B cell (primary cell): Measurements from ENCODE around the gene ABHD16A. TPM values are rescaled to one million over a fixed set of nuclear protein-coding genes. Genes with fewer than 3 reads are reported as not detected.

Experiments used
- ATAC-seq: fragments of 200-7000 bp; cut with Tn5 transposase; one replicate; pipeline ENCODE4 v1.10.0; 2021; ENCODE audit warnings: low read depth, mild to moderate bottlenecking, moderate number of reproducible peaks, moderate library complexity
- CTCF ChIA-PET: fragments of 350-600 bp; sonication (Branson Sonifier 250); formaldehyde crosslinking; loops from one replicate; lab custom pipeline; 2021; ENCODE audit warnings: antibody characterized with exemption, inconsistent platforms; lab: Charles Lee
- POLR2A ChIA-PET: fragments of 350-600 bp; sonication (Branson Sonifier 250); formaldehyde crosslinking; loops from one replicate; lab custom pipeline; 2021; ENCODE audit warnings: antibody characterized with exemption; lab: Charles Lee
- DNase-seq: peaks from one replicate; pipeline ENCODE4 v3.0.0; 2013
- H2AFZ ChIP-seq: 2 replicates; pipeline ENCODE4 v1.6.1; 2012; ENCODE audit warnings: mild to moderate bottlenecking, low read depth, low read length; ENCODE audit not compliant: insufficient read depth, poor library complexity, severe bottlenecking
- H3K27ac ChIP-seq, 2 donors: 1 replicate in 1 of 2; 2 replicates in 1 of 2; pipeline ENCODE4 v1.5.1; 2012 to 2013; ENCODE audit warnings: low read length in 2 of 2, mild to moderate bottlenecking in 2 of 2, moderate library complexity in 1 of 2
- H3K27me3 ChIP-seq, 4 experiments: fragments of 200-600 bp in 1 of 4; sonication (generic) in 1 of 4; replicated peaks in 1 of 4; 1 replicate in 2 of 4; 2 replicates in 2 of 4; pipeline versions ENCODE4 v1.6.1 to v1.7.0; 2013 to 2016; ENCODE audit warnings: low read length in 3 of 4, mild to moderate bottlenecking in 2 of 4, mixed read lengths in 1 of 4, moderate library complexity in 1 of 4; ENCODE audit not compliant: insufficient read depth in 4 of 4, control insufficient read depth in 3 of 4; ENCODE audit errors: control extremely low read depth in 1 of 4
- H3K36me3 ChIP-seq, 2 experiments: replicated peaks in 1 of 2; 1 replicate in 1 of 2; 2 replicates in 1 of 2; pipeline versions ENCODE4 v1.6.1 to v1.7.1; 2013; ENCODE audit warnings: low read length in 1 of 2; ENCODE audit not compliant: insufficient read depth in 2 of 2, control insufficient read depth in 1 of 2; ENCODE audit errors: control extremely low read depth in 1 of 2, extremely low read depth in 1 of 2
- H3K4me1 ChIP-seq, 2 donors: fragments of 200-600 bp in 1 of 2; sonication (generic) in 1 of 2; 1 replicate in 1 of 2; 2 replicates in 1 of 2; pipeline versions ENCODE4 v1.5.1 to v1.6.1; 2013 to 2017; ENCODE audit warnings: low read length in 2 of 2; ENCODE audit not compliant: control insufficient read depth in 2 of 2, insufficient read depth in 2 of 2
- H3K4me2 ChIP-seq: replicated peaks from 2 replicates; pipeline ENCODE3; 2012; ENCODE audit warnings: mild to moderate bottlenecking, low read depth, low read length; ENCODE audit not compliant: poor library complexity, severe bottlenecking
- H3K4me3 ChIP-seq, 5 experiments: fragments of 200-600 bp in 1 of 5; sonication (generic) in 1 of 5; 1 replicate in 3 of 5; 2 replicates in 2 of 5; pipeline versions ENCODE4 v1.5.1 to v1.7.0; 2011 to 2016; ENCODE audit warnings: low read length in 4 of 5, mild to moderate bottlenecking in 4 of 5, low read depth in 2 of 5, control low read depth in 1 of 5, moderate library complexity in 1 of 5; ENCODE audit not compliant: insufficient read depth in 1 of 5; ENCODE audit errors: control extremely low read depth in 1 of 5, extremely low read depth in 1 of 5
- H3K79me2 ChIP-seq: fragments of 200-600 bp; sonication (generic); one replicate; pipeline ENCODE4 v1.6.0; 2016; ENCODE audit warnings: low read length; ENCODE audit not compliant: control insufficient read depth, insufficient read depth
- H3K9ac ChIP-seq: fragments of 200-600 bp; sonication (generic); 2 replicates; pipeline ENCODE4 v1.6.1; 2017; ENCODE audit warnings: mild to moderate bottlenecking, low read length, moderate library complexity
- H3K9me3 ChIP-seq, 3 donors: one replicate each; pipeline versions ENCODE4 v1.6.1 to v1.7.1; 2013; ENCODE audit warnings: low read length in 2 of 3; ENCODE audit not compliant: control insufficient read depth in 2 of 3, insufficient read depth in 1 of 3; ENCODE audit errors: control extremely low read depth in 1 of 3
- H4K20me1 ChIP-seq: 2 replicates; pipeline ENCODE4 v1.6.0; 2012; ENCODE audit warnings: mild to moderate bottlenecking, low read length; ENCODE audit not compliant: insufficient read depth, control insufficient read depth, poor library complexity, severe bottlenecking
- H3K27ac Mint-ChIP-seq: one replicate; pipeline ENCODE4 v1.8.0; 2021; ENCODE audit warnings: mixed read lengths
- H3K27me3 Mint-ChIP-seq: one replicate; pipeline ENCODE4 v1.8.0; 2021; ENCODE audit warnings: mixed read lengths
- H3K4me1 Mint-ChIP-seq: one replicate; pipeline ENCODE4 v1.8.0; 2021; ENCODE audit warnings: mixed read lengths
- H3K4me3 Mint-ChIP-seq: one replicate; pipeline ENCODE4 v1.8.0; 2021; ENCODE audit warnings: mixed read lengths
- H3K9me3 Mint-ChIP-seq: one replicate; pipeline ENCODE4 v1.8.0; 2022; ENCODE audit warnings: mixed read lengths; ENCODE audit not compliant: insufficient read depth
- CTCF ChIP-seq: fragments of 200-600 bp; IDR thresholded peaks from one replicate; pipeline ENCODE4 v1.8.0; 2022; ENCODE audit warnings: antibody characterized with exemption, mild to moderate bottlenecking
- EZH2 ChIP-seq: IDR thresholded peaks from 2 replicates; pipeline ENCODE4 v1.6.1; 2012; ENCODE audit warnings: borderline replicate concordance, low read depth, mild to moderate bottlenecking, moderate library complexity, low read length; ENCODE audit not compliant: insufficient read depth, poor library complexity, severe bottlenecking
- WGBS: methylation state at CpG from one replicate; pipeline ENCODE4 v1.1.5; 2013; ENCODE audit warnings: missing lambda C conversion rate; ENCODE audit not compliant: insufficient coverage; 5-methylcytosine and 5-hydroxymethylcytosine counted together
- intact Hi-C: fragments of 100-400 bp; cut with micrococcal nuclease; formaldehyde crosslinking; loops from one replicate; pipeline ENCODE4 v1.10.0; 2022
- polyA plus RNA-seq: library from polyadenylated mRNA; depleted of rRNA; stranded (reverse); fragments of >200 nt; gene quantifications from 2 replicates; pipeline ENCODE4 v1.2.3, GENCODE V29; 2012
- total RNA-seq, 2 donors: library from RNA; stranded (reverse); fragments of 120-200 nt in 1 of 2; gene quantifications; 1 replicate in 1 of 2; 2 replicates in 1 of 2; pipeline versions ENCODE4 v1.2.3 to v1.2.4, GENCODE V29; 2013 to 2022

Gene ABHD16A
- total and polyA plus RNA-seq, 2 donors (not counting 1 experiment from before 2014, with no cell fraction given), result 78.3 to 97.5 TPM

- ChIA-PET CTCF (no interaction called here), POLR2A (no interaction called here)
- DNase-seq (no peak), ATAC-seq (no peak)
- H3K79me2 ChIP-seq, result no peaks in the 10 kb centered on the region
- no peak overlapping the region for H3K9ac ChIP-seq
- no peaks in the 10 kb centered on the region for H4K20me1 ChIP-seq
- H2AFZ ChIP-seq, result no peak overlapping the region
- no peak overlapping the region for H3K27ac ChIP-seq
- H3K4me3 ChIP-seq, result no peak overlapping the region
- H3K9me3 ChIP-seq, result no peaks in the 10 kb centered on the region
- Mint-ChIP-seq H3K27me3 (peaks cover 1% of the 10 kb centered on the region), H3K4me1 (peaks cover 1% of the 10 kb centered on the region), H3K4me3 (no peak overlapping the region), H3K27ac (no peak overlapping the region), H3K9me3 (no peaks in the 10 kb centered on the region)
- H3K27me3 ChIP-seq, result no peaks in the 10 kb centered on the region
- no peak overlapping the region for H3K4me2 ChIP-seq
- intact Hi-C loops, result no loop called here
- no peak for TF ChIP-seq CTCF
- no peak for TF ChIP-seq EZH2
- no peaks in the 10 kb centered on the region for H3K36me3 ChIP-seq
- 92% methylated on average over 7 of the region's 10 CpGs for WGBS
- no peaks in the 10 kb centered on the region for H3K4me1 ChIP-seq
Measured at GRCh38 chr6:31717499-31718222, 14.5 kb upstream of the ABHD16A start.
